A172 (cell line): ENCODE measurements around the gene MRPS30. TPM values are rescaled to one million over a fixed set of nuclear protein-coding genes. Genes with fewer than 3 reads are reported as not detected.
"Not testable (repeated sequence)": the region's sequence is repeated elsewhere in the genome, so short reads cannot be mapped to it uniquely, and the experiment has no call there.

Source experiments
- DNase-seq: peaks from one replicate; pipeline ENCODE4 v3.0.0-alpha.2; 2015; ENCODE audit warnings: low spot score
- total RNA-seq: library from RNA; depleted of rRNA; stranded (reverse); fragments of >200 nt; shearing (Covaris generic); gene quantifications from 2 replicates; pipeline ENCODE4 v1.2.3, GENCODE V29; 2014

The MRPS30 gene
- total RNA-seq, 1 experiment from 2014 or later: 141 TPM

DNA sequence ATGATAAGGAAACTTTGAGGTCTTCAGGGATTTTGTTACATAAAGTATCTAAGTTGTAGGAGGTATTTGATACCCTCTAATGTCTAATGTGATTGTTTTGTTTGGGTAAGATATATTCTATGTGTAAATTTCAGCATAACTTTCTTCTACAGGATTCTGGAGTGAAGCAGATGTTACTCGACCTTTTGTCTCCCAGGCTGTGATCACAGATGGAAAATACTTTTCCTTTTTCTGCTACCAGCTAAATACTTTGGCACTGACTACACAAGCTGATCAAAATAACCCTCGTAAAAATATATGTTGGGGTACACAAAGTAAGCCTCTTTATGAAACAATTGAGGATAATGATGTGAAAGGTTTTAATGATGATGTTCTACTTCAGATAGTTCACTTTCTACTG is 6.0 kb downstream of the MRPS30 start:
- no peak for DNase-seq

DNA sequence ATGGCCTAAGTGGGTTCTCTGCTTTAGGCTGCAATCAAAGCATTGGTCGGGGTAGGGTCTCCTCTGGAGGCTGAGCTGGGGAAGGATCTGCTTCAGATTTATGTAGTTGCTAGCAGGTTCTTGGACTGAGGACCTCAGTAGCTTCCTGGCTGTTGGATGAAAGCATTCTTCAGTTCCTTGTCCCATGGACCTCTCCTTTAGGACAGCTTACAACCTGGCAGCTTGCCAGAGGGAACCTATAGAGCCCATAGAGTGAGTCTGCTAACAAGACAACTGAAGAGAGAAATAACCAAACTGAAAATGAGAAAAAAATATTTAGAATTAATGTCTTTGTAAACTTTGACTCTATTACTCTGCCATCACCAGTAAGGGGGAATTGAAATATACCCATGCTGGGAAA is 12.4 kb downstream of the MRPS30 start:
- DNase-seq: no peak

GRCh38 chr5:44824662-44825061 is 15.9 kb downstream of the MRPS30 start:
- DNase-seq: not testable (repeated sequence)

DNA sequence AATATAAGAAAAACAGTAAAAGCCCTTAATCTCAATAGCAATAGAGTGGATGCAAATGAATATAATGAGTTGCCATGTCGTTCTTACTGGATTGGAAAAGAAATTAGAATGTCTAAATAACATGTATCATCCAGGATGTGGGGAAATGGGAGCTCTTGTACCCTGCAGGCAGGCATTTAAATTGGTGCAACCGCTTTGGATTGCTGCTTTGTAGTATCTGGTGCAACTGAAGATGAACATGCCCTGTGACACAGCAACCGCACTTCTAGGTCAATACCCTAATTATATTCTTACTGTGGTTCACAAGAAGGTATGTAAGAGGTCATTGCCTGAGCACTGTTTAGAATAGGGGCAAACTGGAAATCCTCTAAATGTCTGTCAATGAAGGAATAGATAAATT is 18.9 kb downstream of the MRPS30 start:
- DNase-seq: no peak

- no peak for DNase-seq
Observed at GRCh38 chr5:44828719-44829118, 20.0 kb downstream of the MRPS30 start.

- DNase-seq: no peak
Observed at GRCh38 chr5:44830951-44831350, 22.2 kb downstream of the MRPS30 start.

- DNase-seq: no peak
Observed at GRCh38 chr5:44833249-44833648, 24.5 kb downstream of the MRPS30 start.

- no peak for DNase-seq
Observed at GRCh38 chr5:44835693-44836092, 26.9 kb downstream of the MRPS30 start.

- DNase-seq: no peak
Observed at GRCh38 chr5:44839018-44839681, 30.4 kb downstream of the MRPS30 start.

DNA sequence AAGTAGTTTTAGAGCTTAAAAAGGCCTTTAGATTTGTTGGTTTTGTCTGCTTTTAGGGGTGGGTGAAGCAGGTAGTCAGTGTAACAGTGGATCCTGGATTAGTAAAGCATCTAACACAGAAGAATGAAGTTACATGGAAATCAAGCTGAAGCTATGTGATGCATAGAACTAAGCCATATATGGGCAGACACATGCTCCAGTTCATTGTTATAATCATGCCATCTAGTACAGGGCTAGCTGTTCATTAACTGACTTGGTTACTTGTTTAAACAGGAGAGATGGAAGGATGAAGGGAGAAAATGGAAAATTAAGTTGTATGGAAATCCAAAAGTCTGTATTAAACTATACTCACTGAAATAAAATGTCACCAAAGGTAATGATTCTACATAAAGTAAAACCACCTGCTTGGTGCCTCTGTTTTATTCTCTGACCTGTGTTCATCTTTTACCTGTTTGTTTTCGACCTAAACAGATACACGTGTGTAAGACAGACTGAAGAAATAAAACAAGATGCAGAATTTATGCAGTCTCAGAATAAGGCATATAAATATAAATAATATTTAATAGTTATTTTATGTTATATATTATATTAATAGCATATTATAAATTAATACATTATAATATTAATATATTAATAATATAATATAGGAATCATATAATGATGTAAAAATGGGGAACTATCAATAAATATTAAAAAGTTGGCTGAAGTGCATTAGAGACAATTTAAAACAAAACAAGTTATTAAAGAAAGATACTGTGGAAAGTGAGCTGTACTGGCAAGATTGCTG is 33.9 kb downstream of the MRPS30 start:
- no peak for DNase-seq

DNA sequence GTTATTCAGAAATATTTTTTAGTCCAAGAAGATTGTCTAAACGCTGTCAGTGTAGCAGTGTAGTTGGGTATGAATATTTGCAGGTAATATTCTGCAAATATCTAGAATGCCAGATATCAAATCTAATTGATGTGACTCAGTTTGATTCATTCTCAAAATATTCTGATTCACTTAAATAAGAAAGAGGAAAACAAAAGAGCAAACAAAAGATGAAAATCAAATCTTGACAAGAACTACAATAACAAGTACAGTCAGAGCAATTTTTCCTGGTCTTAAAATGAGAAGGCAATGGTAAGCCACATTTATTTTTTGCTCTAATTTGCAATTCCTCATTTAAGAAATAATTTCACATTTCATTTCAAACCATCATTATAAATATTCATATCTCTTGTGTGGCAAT is 36.0 kb downstream of the MRPS30 start:
- DNase-seq: no peak

- no peak for DNase-seq
Observed at GRCh38 chr5:44845777-44846176, 37.0 kb downstream of the MRPS30 start.

DNA sequence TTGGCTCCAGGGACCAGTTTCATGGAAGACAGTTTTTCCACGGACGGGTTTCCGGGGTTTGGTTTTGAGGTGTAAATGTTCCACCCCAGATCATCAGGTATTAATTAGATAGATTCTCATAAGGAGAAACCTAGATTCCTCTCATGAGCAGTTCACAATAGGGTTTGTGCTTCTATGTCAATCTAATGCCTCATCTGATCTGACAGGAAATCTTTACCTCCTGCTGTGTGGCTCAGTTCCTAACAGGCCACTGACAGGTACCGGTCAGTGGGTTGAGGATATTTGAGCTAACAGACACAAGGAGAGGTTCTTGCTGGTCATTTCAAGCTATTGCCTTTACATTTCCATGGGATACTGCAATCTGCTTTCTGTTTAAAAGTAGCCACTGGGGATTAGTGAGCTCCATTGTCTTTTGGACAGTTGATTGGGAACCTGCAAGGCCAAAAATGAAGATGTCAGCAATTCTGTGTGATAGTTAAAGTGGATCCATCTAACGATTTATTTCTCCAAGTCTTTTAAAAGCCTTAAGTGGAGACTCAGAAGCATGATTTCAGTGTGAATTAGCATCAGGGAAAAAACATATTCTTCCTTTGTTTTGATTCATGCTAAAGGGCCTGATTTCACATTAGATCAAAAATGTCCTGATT is 38.6 kb downstream of the MRPS30 start:
- no peak for DNase-seq

DNA sequence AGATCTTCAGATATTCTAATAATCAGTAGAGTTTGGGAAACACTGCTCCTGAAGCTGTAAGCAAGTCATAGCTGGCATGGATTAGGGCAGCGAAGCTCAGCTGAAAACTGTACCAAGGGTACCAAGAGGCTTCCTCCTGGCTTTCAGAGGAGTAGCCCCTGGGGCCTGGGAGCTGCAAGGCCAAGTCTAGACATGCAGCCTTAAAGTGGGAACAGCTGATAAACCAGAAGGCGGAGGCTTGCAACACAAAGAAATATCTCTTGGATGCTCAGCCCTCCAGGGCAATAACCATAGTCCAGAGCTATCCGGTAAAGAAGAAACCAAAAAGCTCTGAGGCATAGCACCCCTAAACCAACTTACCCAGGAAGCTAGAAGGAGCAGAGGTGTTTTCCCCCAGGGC is 51.5 kb downstream of the MRPS30 start:
- DNase-seq: no peak

DNA sequence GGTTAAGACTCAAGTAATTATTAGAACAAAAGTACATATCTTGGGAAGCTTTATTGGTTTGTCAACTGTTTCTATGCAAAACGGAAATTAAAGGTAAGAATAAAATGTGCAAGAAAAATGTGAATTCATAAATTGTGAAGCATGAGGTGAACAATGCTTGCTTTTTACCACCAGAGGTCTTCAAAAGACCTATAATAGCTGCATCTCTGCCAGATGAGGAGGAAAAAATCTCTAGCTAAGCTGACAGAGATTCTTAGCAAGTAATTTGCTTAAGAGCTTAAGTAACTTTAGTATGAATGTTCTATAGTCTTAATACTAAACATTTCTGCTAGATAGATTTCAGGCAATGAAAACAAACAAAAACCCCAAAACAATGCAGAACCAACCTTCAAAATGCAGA is 54.1 kb downstream of the MRPS30 start:
- peak; percentile 30 for DNase-seq
